Astrocyte (in vitro differentiated cells and primary cell): ENCODE data around the gene RALY. TPM values are rescaled to one million over a fixed set of nuclear protein-coding genes. Genes with fewer than 3 reads are reported as not detected.

Source experiments
- DNase-seq: peaks from one replicate; pipeline ENCODE4 v3.0.0-alpha.2; 2010; ENCODE audit warnings: low read depth
- FAIRE-seq: peaks from 2 replicates; lab custom pipeline; 2011; peaks lifted over from hg19 to GRCh38; lab: Jason Lieb, UNC
- H2AFZ ChIP-seq: 2 replicates; pipeline ENCODE4 v1.6.0; 2012; ENCODE audit warnings: low read depth, low read length, inconsistent platforms
- H3K27ac ChIP-seq: 2 replicates; pipeline ENCODE4 v1.5.1; 2011; ENCODE audit warnings: low read depth, low read length, inconsistent platforms
- H3K27me3 ChIP-seq: 2 replicates; pipeline ENCODE4 v1.6.0; 2011; ENCODE audit warnings: low read length, inconsistent platforms; ENCODE audit not compliant: insufficient read depth
- H3K36me3 ChIP-seq: 2 replicates; pipeline ENCODE4 v1.5.1; 2011; ENCODE audit warnings: low read length, inconsistent platforms; ENCODE audit not compliant: insufficient read depth
- H3K4me1 ChIP-seq: 2 replicates; pipeline ENCODE4 v1.5.1; 2011; ENCODE audit warnings: low read length, inconsistent platforms; ENCODE audit not compliant: insufficient read depth
- H3K4me2 ChIP-seq: 2 replicates; pipeline ENCODE4 v1.6.0; 2012; ENCODE audit warnings: low read length, inconsistent platforms
- H3K4me3 ChIP-seq: 2 replicates; pipeline ENCODE4 v1.5.1; 2011; ENCODE audit warnings: low read depth, mild to moderate bottlenecking, low read length, inconsistent platforms; ENCODE audit not compliant: insufficient read depth
- H3K79me2 ChIP-seq: 2 replicates; pipeline ENCODE4 v1.6.0; 2012; ENCODE audit warnings: mild to moderate bottlenecking, low read length, inconsistent platforms; ENCODE audit not compliant: insufficient read depth
- H3K9ac ChIP-seq: 2 replicates; pipeline ENCODE4 v1.6.0; 2012; ENCODE audit warnings: mild to moderate bottlenecking, low read length, inconsistent platforms
- H3K9me3 ChIP-seq: 2 replicates; pipeline ENCODE4 v1.5.1; 2012; ENCODE audit warnings: low read depth, mild to moderate bottlenecking, low read length, inconsistent platforms; ENCODE audit not compliant: insufficient read depth
- H4K20me1 ChIP-seq: 2 replicates; pipeline ENCODE4 v1.6.0; 2012; ENCODE audit warnings: low read length, inconsistent platforms; ENCODE audit not compliant: insufficient read depth
- H3K27ac Mint-ChIP-seq: one replicate; pipeline ENCODE4 v1.8.0; 2021; ENCODE audit warnings: mild to moderate bottlenecking, mixed read lengths; ENCODE audit not compliant: unreplicated experiment
- H3K27me3 Mint-ChIP-seq: one replicate; pipeline ENCODE4 v1.8.0; 2021; ENCODE audit warnings: low read depth, mixed read lengths; ENCODE audit not compliant: unreplicated experiment
- H3K36me3 Mint-ChIP-seq: one replicate; pipeline ENCODE4 v1.8.0; 2021; ENCODE audit warnings: low read depth, mixed read lengths; ENCODE audit not compliant: unreplicated experiment
- H3K4me1 Mint-ChIP-seq: one replicate; pipeline ENCODE4 v1.8.0; 2021; ENCODE audit warnings: low read depth, mixed read lengths; ENCODE audit not compliant: unreplicated experiment
- H3K4me3 Mint-ChIP-seq: one replicate; pipeline ENCODE4 v1.8.0; 2021; ENCODE audit warnings: mild to moderate bottlenecking, moderate library complexity, mixed read lengths; ENCODE audit not compliant: unreplicated experiment
- H3K9me3 Mint-ChIP-seq: one replicate; pipeline ENCODE4 v1.8.0; 2021; ENCODE audit warnings: mild to moderate bottlenecking, mixed read lengths; ENCODE audit not compliant: unreplicated experiment
- CTCF ChIP-seq: IDR thresholded peaks from 2 replicates; pipeline ENCODE4 v1.5.1; 2011; ENCODE audit warnings: low read depth, mild to moderate bottlenecking, inconsistent platforms, low read length, moderate library complexity; ENCODE audit not compliant: insufficient read depth
- EZH2 ChIP-seq: IDR thresholded peaks from 2 replicates; pipeline ENCODE4 v1.6.1; 2012; ENCODE audit warnings: mild to moderate bottlenecking, low read length, inconsistent platforms; ENCODE audit not compliant: insufficient read depth
- total RNA-seq: library from RNA; stranded (reverse); gene quantifications from 2 replicates; pipeline ENCODE4 v1.2.1, GENCODE V29; 2021

Gene RALY
- total RNA-seq, 1 donor from 2014 or later: 105 TPM

DNA sequence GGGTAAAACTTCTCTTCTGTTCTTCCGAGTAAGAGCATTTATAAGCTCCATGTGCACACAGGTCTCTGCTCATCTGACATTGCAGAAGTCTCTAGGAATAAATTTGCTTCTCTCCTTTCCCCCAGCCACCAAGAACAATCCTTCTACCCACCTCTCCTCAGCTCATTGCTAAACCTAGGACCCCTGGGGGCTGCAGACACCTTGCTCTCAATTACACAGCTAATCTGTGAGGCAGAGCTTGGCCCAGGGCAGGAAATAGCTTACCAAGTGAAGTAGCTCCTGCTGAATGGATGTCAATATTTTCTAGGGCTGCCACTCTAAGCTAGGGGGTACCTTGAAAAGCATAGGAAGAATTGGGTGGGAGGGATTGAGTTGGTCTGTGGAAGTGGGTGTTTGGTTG is 74.3 kb downstream of the RALY start:
- no peak overlapping the region for H3K27ac Mint-ChIP-seq
- DNase-seq (no peak), FAIRE-seq (no peak)
- H3K4me3 Mint-ChIP-seq: no peak overlapping the region
- peaks cover 58% of the 10 kb centered on the region for H3K79me2 ChIP-seq
- no peaks in the 10 kb centered on the region for H3K9me3 Mint-ChIP-seq
- H3K4me1 Mint-ChIP-seq: peaks cover 21% of the 10 kb centered on the region
- no peak overlapping the region for H3K9ac ChIP-seq
- H3K4me1 ChIP-seq: peaks cover 10% of the 10 kb centered on the region
- peaks cover 95% of the 10 kb centered on the region for H4K20me1 ChIP-seq
- H3K9me3 ChIP-seq: no peaks in the 10 kb centered on the region
- H3K36me3 ChIP-seq: no peaks in the 10 kb centered on the region
- no peak for TF ChIP-seq CTCF
- TF ChIP-seq EZH2: no peak
- H2AFZ ChIP-seq: no peak overlapping the region
- no peak overlapping the region for H3K4me2 ChIP-seq
- H3K27ac ChIP-seq: no peak overlapping the region
- no peak overlapping the region for H3K4me3 ChIP-seq
- no peaks in the 10 kb centered on the region for H3K27me3 Mint-ChIP-seq
- H3K27me3 ChIP-seq: no peaks in the 10 kb centered on the region
- H3K36me3 Mint-ChIP-seq: peaks cover 4% of the 10 kb centered on the region

GRCh38 chr20:34069341-34070078 is 75.8 kb downstream of the RALY start:
- Histone ChIP-seq H3K9ac (no peak overlapping the region), H3K36me3 (no peaks in the 10 kb centered on the region), H3K4me3 (no peak overlapping the region), H3K4me1 (peaks cover 10% of the 10 kb centered on the region), H2AFZ (no peak overlapping the region), H3K27ac (no peak overlapping the region), H4K20me1 (peaks cover 94% of the 10 kb centered on the region), H3K4me2 (no peak overlapping the region), H3K9me3 (no peaks in the 10 kb centered on the region), H3K79me2 (peaks cover 56% of the 10 kb centered on the region), H3K27me3 (no peaks in the 10 kb centered on the region)
- Mint-ChIP-seq H3K27ac (no peak overlapping the region), H3K27me3 (no peaks in the 10 kb centered on the region), H3K9me3 (no peaks in the 10 kb centered on the region), H3K4me1 (peaks cover 19% of the 10 kb centered on the region), H3K4me3 (no peak overlapping the region), H3K36me3 (peaks cover 10% of the 10 kb centered on the region)
- DNase-seq (peak; percentile 56), FAIRE-seq (peak; percentile 66)
- TF ChIP-seq CTCF (peak; percentile 96), EZH2 (no peak)

GRCh38 chr20:34070079-34070439 is 76.3 kb downstream of the RALY start:
- peaks cover 13% of the 10 kb centered on the region for H3K4me1 Mint-ChIP-seq
- Histone ChIP-seq H3K27ac (no peak overlapping the region), H3K79me2 (peaks cover 59% of the 10 kb centered on the region), H3K4me1 (peaks cover 6% of the 10 kb centered on the region), H3K27me3 (no peaks in the 10 kb centered on the region), H3K36me3 (no peaks in the 10 kb centered on the region), H3K9me3 (no peaks in the 10 kb centered on the region), H3K4me3 (no peak overlapping the region), H4K20me1 (peaks cover 94% of the 10 kb centered on the region), H2AFZ (no peak overlapping the region), H3K4me2 (no peak overlapping the region), H3K9ac (no peak overlapping the region)
- no peak overlapping the region for H3K27ac Mint-ChIP-seq
- no peak for FAIRE-seq
- H3K36me3 Mint-ChIP-seq: peaks cover 10% of the 10 kb centered on the region
- no peak for DNase-seq
- H3K9me3 Mint-ChIP-seq: no peaks in the 10 kb centered on the region
- H3K4me3 Mint-ChIP-seq: no peak overlapping the region
- H3K27me3 Mint-ChIP-seq: no peaks in the 10 kb centered on the region
- TF ChIP-seq EZH2 (no peak), CTCF (no peak)
